SK-N-SH (cell line): Measurements from ENCODE around the gene NDUFS7. TPM values are rescaled to one million over a fixed set of nuclear protein-coding genes. Genes with fewer than 3 reads are reported as not detected.

Experiments used
- CTCF ChIA-PET: fragments of 300-600, 350-600 bp; formaldehyde crosslinking; extraction: SDS; loops from one replicate; lab custom pipeline; 2021; lab: Yijun Ruan, JAX
- POLR2A ChIA-PET: fragments of 350-600 bp; sonication (Branson Sonifier 250); formaldehyde crosslinking; extraction: SDS; loops from one replicate; lab custom pipeline; 2020; ENCODE audit warnings: antibody characterized with exemption, inconsistent platforms; lab: Yijun Ruan, JAX
- DNase-seq: peaks from one replicate; pipeline ENCODE4 v3.0.0; 2012
- H2AFZ ChIP-seq: fragments of 200-600 bp; sonication (generic); 2 replicates; pipeline ENCODE4 v1.8.1; 2016; ENCODE audit warnings: antibody characterized with exemption, mild to moderate bottlenecking, low read depth
- H3F3A ChIP-seq: fragments of 200-600 bp; sonication (generic); replicated peaks from 2 replicates; pipeline ENCODE3; 2016; ENCODE audit warnings: antibody characterized with exemption, mild to moderate bottlenecking; ENCODE audit not compliant: insufficient read depth
- H3K27ac ChIP-seq, 2 experiments: fragments of 200-500 bp in 1 of 2; fragments of 200-600 bp in 1 of 2; sonication (Bioruptor generic) in 1 of 2; sonication (generic), shearing (Covaris generic) in 1 of 2; 2 replicates each; pipeline versions ENCODE4 v1.5.1 to v1.6.1; 2014 to 2016; ENCODE audit warnings: low read depth in 2 of 2, inconsistent platforms in 1 of 2, low read length in 1 of 2, mild to moderate bottlenecking in 1 of 2, mixed read lengths in 1 of 2
- H3K27me3 ChIP-seq: fragments of 200-600 bp; sonication (generic), shearing (Covaris generic); 2 replicates; pipeline ENCODE4 v1.6.1; 2016; ENCODE audit warnings: mixed run types; ENCODE audit not compliant: insufficient read depth
- H3K36me3 ChIP-seq, 2 experiments: fragments of 200-500 bp in 1 of 2; fragments of 200-600 bp in 1 of 2; sonication (Bioruptor generic) in 1 of 2; sonication (generic) in 1 of 2; replicated peaks in 1 of 2; 2 replicates each; pipeline versions ENCODE3 to v1.5.1; 2014 to 2016; ENCODE audit warnings: low read length in 1 of 2, mild to moderate bottlenecking in 1 of 2; ENCODE audit not compliant: insufficient read depth in 2 of 2, control insufficient read depth in 1 of 2
- H3K4me1 ChIP-seq, 2 experiments: fragments of 200-500 bp in 1 of 2; fragments of 200-600 bp in 1 of 2; sonication (Bioruptor generic) in 1 of 2; sonication (generic), shearing (Covaris generic) in 1 of 2; 2 replicates each; pipeline versions ENCODE4 v1.5.1 to v1.6.1; 2014 to 2016; ENCODE audit warnings: low read depth in 1 of 2, low read length in 1 of 2, mixed run types in 1 of 2; ENCODE audit not compliant: insufficient read depth in 2 of 2, control insufficient read depth in 1 of 2
- H3K4me2 ChIP-seq: fragments of 200-600 bp; sonication (generic), shearing (Covaris generic); 2 replicates; pipeline ENCODE4 v1.6.1; 2017; ENCODE audit warnings: mixed run types
- H3K4me3 ChIP-seq, 2 experiments: fragments of 200-500 bp in 1 of 2; fragments of 200-600 bp in 1 of 2; sonication (Bioruptor generic) in 1 of 2; sonication (generic), shearing (Covaris generic) in 1 of 2; 2 replicates each; pipeline versions ENCODE4 v1.5.1 to v1.8.1; 2014 to 2016; ENCODE audit warnings: low read depth in 2 of 2, inconsistent platforms in 1 of 2, low read length in 1 of 2, mild to moderate bottlenecking in 1 of 2, mixed read lengths in 1 of 2, moderate library complexity in 1 of 2
- H3K79me2 ChIP-seq: fragments of 200-600 bp; sonication (generic); 2 replicates; pipeline ENCODE4 v1.8.1; 2017; ENCODE audit warnings: mild to moderate bottlenecking; ENCODE audit not compliant: insufficient read depth
- H3K9ac ChIP-seq: fragments of 200-600 bp; sonication (generic); 2 replicates; pipeline ENCODE4 v1.6.1; 2017; ENCODE audit warnings: mixed run types
- H3K9me2 ChIP-seq: fragments of 200-600 bp; sonication (generic); 2 replicates; pipeline ENCODE4 v1.6.1; 2017; ENCODE audit warnings: mixed run types
- H3K9me3 ChIP-seq: fragments of 200-600 bp; sonication (generic); 2 replicates; pipeline ENCODE4 v1.6.1; 2017; ENCODE audit warnings: mixed run types, mild to moderate bottlenecking, moderate library complexity
- H4K20me1 ChIP-seq: fragments of 200-600 bp; sonication (generic); 2 replicates; pipeline ENCODE4 v1.6.1; 2017; ENCODE audit warnings: mild to moderate bottlenecking, mixed run types; ENCODE audit not compliant: insufficient read depth
- CHD2 ChIP-seq: fragments of 150-350 bp; IDR thresholded peaks from 2 replicates; pipeline ENCODE4 v1.6.1; 2018; ENCODE audit warnings: low read length; ENCODE audit not compliant: partially characterized antibody
- EP300 ChIP-seq, 2 experiments: IDR thresholded peaks; 2 replicates each; pipeline versions ENCODE4 v1.4.0 to v1.6.1; 2012; ENCODE audit warnings: borderline replicate concordance in 1 of 2, low read depth in 1 of 2, low read length in 1 of 2
- FOSL2 ChIP-seq: IDR thresholded peaks from 2 replicates; pipeline ENCODE4 v1.4.0; 2012; ENCODE audit warnings: low read depth, mild to moderate bottlenecking, moderate library complexity, borderline replicate concordance
- FOXJ3 ChIP-seq: sonication (generic); formaldehyde crosslinking; IDR thresholded peaks from 2 replicates; pipeline ENCODE4 v1.5.1; 2020; ENCODE audit warnings: mild to moderate bottlenecking, missing genetic modification reagents
- FOXM1 ChIP-seq: IDR thresholded peaks from 2 replicates; pipeline ENCODE4 v1.4.0; 2012; ENCODE audit warnings: low read depth, mild to moderate bottlenecking
- GATA2 ChIP-seq: sonication (generic); formaldehyde crosslinking; IDR thresholded peaks from 2 replicates; pipeline ENCODE4 v1.5.0; 2020; ENCODE audit warnings: mild to moderate bottlenecking, missing genetic modification reagents
- MEF2A ChIP-seq: IDR thresholded peaks from 2 replicates; pipeline ENCODE4 v1.4.0; 2012; ENCODE audit warnings: low read depth, borderline replicate concordance
- MXI1 ChIP-seq: IDR thresholded peaks from 2 replicates; pipeline ENCODE4 v1.6.1; 2012; ENCODE audit warnings: mild to moderate bottlenecking, low read depth, low read length, improper control_type of control experiment
- NFIC ChIP-seq: IDR thresholded peaks from 2 replicates; pipeline ENCODE4 v1.4.0; 2012; ENCODE audit warnings: borderline replicate concordance
- NRF1 ChIP-seq: IDR thresholded peaks from 2 replicates; pipeline ENCODE4 v1.6.1; 2012; ENCODE audit warnings: low read depth, mild to moderate bottlenecking, low read length
- POLR2AphosphoS5 ChIP-seq: IDR thresholded peaks from 2 replicates; pipeline ENCODE4 v1.6.1; 2012; ENCODE audit warnings: low read depth, low read length
- RCOR1 ChIP-seq: fragments of 150-350 bp; IDR thresholded peaks from 2 replicates; pipeline ENCODE4 v1.6.1; 2017; ENCODE audit warnings: antibody characterized with exemption, low read length
- TAF1 ChIP-seq: IDR thresholded peaks from 2 replicates; pipeline ENCODE4 v1.6.1; 2012; ENCODE audit warnings: low read depth, mild to moderate bottlenecking, low read length, moderate library complexity, borderline replicate concordance
- TCF12 ChIP-seq: IDR thresholded peaks from 2 replicates; pipeline ENCODE4 v1.4.0; 2012
- TEAD4 ChIP-seq: IDR thresholded peaks from 2 replicates; pipeline ENCODE4 v1.4.0; 2012; ENCODE audit warnings: mild to moderate bottlenecking, borderline replicate concordance; ENCODE audit not compliant: insufficient read depth
- WGBS: methylation state at CpG from one replicate; pipeline ENCODE4 v1.1.6; 2017; ENCODE audit warnings: low lambda C conversion rate; 5-methylcytosine and 5-hydroxymethylcytosine counted together
- polyA plus RNA-seq, 3 experiments: library from polyadenylated mRNA; depleted of rRNA; stranded (reverse); fragments of >200 nt; gene quantifications; 2 replicates each; pipeline ENCODE4 v1.2.3, GENCODE V29; 2012
- TF ChIP-seq, protein P1 (sequence below): IDR thresholded peaks from 2 replicates; pipeline ENCODE4 v1.4.0; 2012; ENCODE audit warnings: low read depth, borderline replicate concordance
- TF ChIP-seq, protein P2 (sequence below): fragments of 150-350 bp; IDR thresholded peaks from 2 replicates; pipeline ENCODE4 v1.6.1; 2016; ENCODE audit warnings: mild to moderate bottlenecking, low read depth, low read length
- TF ChIP-seq, protein P3 (sequence below): fragments of 200-600 bp; sonication (generic); IDR thresholded peaks from 2 replicates; pipeline ENCODE4 v1.6.1; 2017; ENCODE audit warnings: antibody characterized with exemption, mild to moderate bottlenecking, moderate library complexity
- TF ChIP-seq, protein P4 (sequence below): IDR thresholded peaks from 2 replicates; pipeline ENCODE4 v1.4.0; 2012; ENCODE audit warnings: low read depth

NDUFS7 gene
- polyA plus RNA-seq, 1 of the 3 experiments (the other 2 are of a cell fraction) = 66.4 TPM

DNA sequence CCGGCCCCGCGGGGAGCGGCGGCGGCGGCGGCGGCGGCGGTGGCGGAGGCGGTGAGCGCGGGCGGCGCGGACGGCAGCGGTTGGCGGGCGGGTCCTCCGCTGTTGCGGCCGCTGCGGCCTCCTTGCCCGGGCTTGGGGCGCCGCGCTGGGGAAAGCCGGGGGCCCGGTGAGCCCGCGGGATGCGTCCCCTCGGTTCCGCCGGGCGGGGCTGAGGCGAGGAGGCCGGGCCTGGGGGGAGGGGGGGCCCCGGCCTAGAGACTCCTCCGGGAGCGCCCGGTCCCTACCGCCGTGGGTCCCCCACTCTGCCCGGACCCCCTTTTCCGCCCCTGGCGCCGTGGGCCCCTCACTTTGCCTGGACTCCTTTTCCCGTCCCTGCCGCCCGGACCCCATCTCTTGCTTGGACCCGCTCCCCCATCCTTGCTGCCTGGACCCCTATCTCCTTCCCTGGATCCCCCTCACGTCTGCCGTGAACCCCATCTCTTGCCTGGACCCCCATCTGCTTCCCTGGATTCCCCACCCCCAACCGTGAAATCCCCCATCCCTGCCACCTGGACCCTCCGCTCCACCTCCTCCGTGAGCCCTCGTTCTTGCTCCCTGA lies 28.6 kb upstream of the NDUFS7 start:
- H4K20me1 ChIP-seq = no peaks in the 10 kb centered on the region
- H3K27me3 ChIP-seq = no peaks in the 10 kb centered on the region
- POLR2A ChIA-PET = interaction anchor here (1.0 to 1.4 kb wide), 4 partner anchors 15 to 86 kb away, joined by 3 to 5 read pairs (median 4); partner anchors contain the start of gene CIRBP
- peaks cover 1 to 30% of the 10 kb centered on the region in 2 experiments for H3K4me1 ChIP-seq
- peaks cover 14% of the 10 kb centered on the region for H3K79me2 ChIP-seq
- TF ChIP-seq TEAD4 (no peak), CHD2 (no peak), FOXM1 (no peak), RCOR1 (no peak), GATA2 (no peak), FOSL2 (no peak), NRF1 (no peak), TCF12 (no peak)
- TF ChIP-seq, protein P1, sequence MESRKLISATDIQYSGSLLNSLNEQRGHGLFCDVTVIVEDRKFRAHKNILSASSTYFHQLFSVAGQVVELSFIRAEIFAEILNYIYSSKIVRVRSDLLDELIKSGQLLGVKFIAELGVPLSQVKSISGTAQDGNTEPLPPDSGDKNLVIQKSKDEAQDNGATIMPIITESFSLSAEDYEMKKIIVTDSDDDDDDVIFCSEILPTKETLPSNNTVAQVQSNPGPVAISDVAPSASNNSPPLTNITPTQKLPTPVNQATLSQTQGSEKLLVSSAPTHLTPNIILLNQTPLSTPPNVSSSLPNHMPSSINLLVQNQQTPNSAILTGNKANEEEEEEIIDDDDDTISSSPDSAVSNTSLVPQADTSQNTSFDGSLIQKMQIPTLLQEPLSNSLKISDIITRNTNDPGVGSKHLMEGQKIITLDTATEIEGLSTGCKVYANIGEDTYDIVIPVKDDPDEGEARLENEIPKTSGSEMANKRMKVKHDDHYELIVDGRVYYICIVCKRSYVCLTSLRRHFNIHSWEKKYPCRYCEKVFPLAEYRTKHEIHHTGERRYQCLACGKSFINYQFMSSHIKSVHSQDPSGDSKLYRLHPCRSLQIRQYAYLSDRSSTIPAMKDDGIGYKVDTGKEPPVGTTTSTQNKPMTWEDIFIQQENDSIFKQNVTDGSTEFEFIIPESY = no peak
- TF ChIP-seq, protein P2, sequence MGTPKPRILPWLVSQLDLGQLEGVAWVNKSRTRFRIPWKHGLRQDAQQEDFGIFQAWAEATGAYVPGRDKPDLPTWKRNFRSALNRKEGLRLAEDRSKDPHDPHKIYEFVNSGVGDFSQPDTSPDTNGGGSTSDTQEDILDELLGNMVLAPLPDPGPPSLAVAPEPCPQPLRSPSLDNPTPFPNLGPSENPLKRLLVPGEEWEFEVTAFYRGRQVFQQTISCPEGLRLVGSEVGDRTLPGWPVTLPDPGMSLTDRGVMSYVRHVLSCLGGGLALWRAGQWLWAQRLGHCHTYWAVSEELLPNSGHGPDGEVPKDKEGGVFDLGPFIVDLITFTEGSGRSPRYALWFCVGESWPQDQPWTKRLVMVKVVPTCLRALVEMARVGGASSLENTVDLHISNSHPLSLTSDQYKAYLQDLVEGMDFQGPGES = no peak
- TF ChIP-seq, all 33 proteins: peak for 0
- no peak overlapping the region for H2AFZ ChIP-seq
- peak overlapping the region; percentile 92 for H3K4me2 ChIP-seq
- WGBS = 0% methylated on average over 15 of the region's 61 CpGs
- H3K9ac ChIP-seq = peak overlapping the region; percentile 62
- no peak for DNase-seq
- no peaks in the 10 kb centered on the region for H3K9me2 ChIP-seq
- H3K9me3 ChIP-seq = no peaks in the 10 kb centered on the region
- peaks cover 19% of the 10 kb centered on the region for H3F3A ChIP-seq
- CTCF ChIA-PET = interaction anchor here (1.0 to 2.5 kb wide), 4 partner anchors 39 to 89 kb away, joined by 3 to 15 read pairs (median 6); no protein-coding TSS in a partner anchor
- peaks cover 22 to 31% of the 10 kb centered on the region in 2 experiments for H3K36me3 ChIP-seq
- H3K27ac ChIP-seq = peak overlapping the region in 1 of 2 experiments; percentile 81; a peak in 2 of 4 replicates
- peak overlapping the region; percentile 65 to 79 for H3K4me3 ChIP-seq

DNA sequence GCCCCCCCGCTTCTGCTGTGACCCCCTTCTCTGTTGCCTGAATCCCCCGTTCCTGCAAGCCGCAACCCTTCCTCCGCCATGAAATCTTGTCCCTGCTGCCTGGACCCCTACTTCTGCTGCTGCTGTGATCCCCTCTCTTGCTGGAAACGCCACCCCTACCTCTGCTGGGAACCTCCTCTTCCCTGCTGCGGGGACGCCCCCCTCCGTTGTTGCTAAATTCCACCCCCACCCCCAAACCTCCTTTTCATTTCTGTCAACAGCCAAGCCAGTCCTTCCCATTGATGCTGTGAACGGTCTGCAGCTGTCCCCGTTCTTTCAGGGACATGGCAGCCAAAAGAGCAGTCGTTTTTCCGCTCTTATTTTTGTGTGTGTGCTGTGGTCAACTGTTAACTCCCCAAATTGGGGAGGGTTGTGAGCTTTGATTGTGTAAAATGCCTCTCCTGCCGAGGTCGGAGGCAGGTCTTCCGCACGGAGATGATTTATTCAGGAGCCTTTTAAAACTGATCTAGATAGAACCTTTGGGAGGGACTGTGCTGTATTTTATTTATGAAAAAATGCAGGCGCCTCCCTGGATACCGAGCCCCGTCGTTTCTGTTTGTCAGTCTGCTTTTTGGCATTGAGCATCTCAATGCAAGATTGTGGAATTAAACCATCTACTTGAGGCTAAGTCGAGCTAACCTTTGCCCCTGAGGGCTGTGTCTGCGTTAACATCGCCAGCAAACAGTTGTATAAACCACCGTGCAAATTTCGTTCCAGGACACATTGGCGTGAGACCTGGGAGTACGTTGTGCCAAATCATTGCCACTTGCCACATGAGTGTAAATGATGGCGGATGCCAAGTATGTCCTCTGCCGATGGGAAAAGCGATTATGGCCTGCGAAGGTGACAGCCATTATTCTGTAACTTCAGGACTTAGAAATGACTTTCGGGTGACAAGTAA lies 27.9 kb upstream of the NDUFS7 start:
- peaks cover 25 to 35% of the 10 kb centered on the region in 2 experiments for H3K36me3 ChIP-seq
- TF ChIP-seq, protein P3, sequence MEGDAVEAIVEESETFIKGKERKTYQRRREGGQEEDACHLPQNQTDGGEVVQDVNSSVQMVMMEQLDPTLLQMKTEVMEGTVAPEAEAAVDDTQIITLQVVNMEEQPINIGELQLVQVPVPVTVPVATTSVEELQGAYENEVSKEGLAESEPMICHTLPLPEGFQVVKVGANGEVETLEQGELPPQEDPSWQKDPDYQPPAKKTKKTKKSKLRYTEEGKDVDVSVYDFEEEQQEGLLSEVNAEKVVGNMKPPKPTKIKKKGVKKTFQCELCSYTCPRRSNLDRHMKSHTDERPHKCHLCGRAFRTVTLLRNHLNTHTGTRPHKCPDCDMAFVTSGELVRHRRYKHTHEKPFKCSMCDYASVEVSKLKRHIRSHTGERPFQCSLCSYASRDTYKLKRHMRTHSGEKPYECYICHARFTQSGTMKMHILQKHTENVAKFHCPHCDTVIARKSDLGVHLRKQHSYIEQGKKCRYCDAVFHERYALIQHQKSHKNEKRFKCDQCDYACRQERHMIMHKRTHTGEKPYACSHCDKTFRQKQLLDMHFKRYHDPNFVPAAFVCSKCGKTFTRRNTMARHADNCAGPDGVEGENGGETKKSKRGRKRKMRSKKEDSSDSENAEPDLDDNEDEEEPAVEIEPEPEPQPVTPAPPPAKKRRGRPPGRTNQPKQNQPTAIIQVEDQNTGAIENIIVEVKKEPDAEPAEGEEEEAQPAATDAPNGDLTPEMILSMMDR = no peak
- no peak for TF ChIP-seq RCOR1
- no peak for TF ChIP-seq EP300 (IDR thresholded peaks at IDR 0.05; ENCODE audit: borderline replicate concordance in 1 of 2, low read depth in 1 of 2, low read length in 1 of 2)
- no peak for TF ChIP-seq POLR2AphosphoS5
- TF ChIP-seq MEF2A = no peak
- TF ChIP-seq MXI1 = no peak; the same call in 1 of the 2 replicates
- no peak for TF ChIP-seq CHD2
- no peak for TF ChIP-seq NRF1
- TF ChIP-seq, protein P4, sequence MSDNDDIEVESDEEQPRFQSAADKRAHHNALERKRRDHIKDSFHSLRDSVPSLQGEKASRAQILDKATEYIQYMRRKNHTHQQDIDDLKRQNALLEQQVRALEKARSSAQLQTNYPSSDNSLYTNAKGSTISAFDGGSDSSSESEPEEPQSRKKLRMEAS = no peak
- TF ChIP-seq TAF1 = no peak
- no peak for TF ChIP-seq FOXJ3
- TF ChIP-seq NFIC = no peak
- no peak for TF ChIP-seq FOSL2

More for the DNA sequence above, 27.9 kb upstream of the NDUFS7 start:
- Histone ChIP-seq H3K79me2 (peaks cover 14% of the 10 kb centered on the region), H3K4me3 (peak overlapping the region; percentile 65 to 79), H3K9me3 (no peaks in the 10 kb centered on the region), H3K4me2 (peak overlapping the region; percentile 92), H2AFZ (no peak overlapping the region; the same call in 1 of the 2 replicates), H3K27ac (peak overlapping the region; percentile 21 to 81; a peak in 3 of 4 replicates), H4K20me1 (no peaks in the 10 kb centered on the region), H3K9me2 (no peaks in the 10 kb centered on the region), H3F3A (peaks cover 27% of the 10 kb centered on the region), H3K4me1 (peaks cover 9 to 36% of the 10 kb centered on the region in 2 experiments), H3K9ac (peak overlapping the region; percentile 62), H3K27me3 (no peaks in the 10 kb centered on the region)
- WGBS = 19% methylated on average over 32 of the region's 32 CpGs
- DNase-seq = peak; percentile 56
- ChIA-PET CTCF (interaction anchor here (0.9 to 2.5 kb wide), 4 partner anchors 15 to 89 kb away, joined by 3 to 15 read pairs (median 4); no protein-coding TSS in a partner anchor), POLR2A (no interaction called here)
